Uterus (tissue), 4 donors: ENCODE data around the gene PFDN5. TPM values are rescaled to one million over a fixed set of nuclear protein-coding genes. Genes with fewer than 3 reads are reported as not detected.

Experiments
- DNase-seq, 2 donors: peaks; one replicate each; pipeline ENCODE4 v3.0.0-alpha.2; 2019 to 2020
- H3K27ac ChIP-seq, 2 donors: fragments of 200-600 bp; sonication (generic); 1 replicate in 1 of 2; 2 replicates in 1 of 2; pipeline ENCODE4 v1.5.1; 2016 to 2018
- H3K27me3 ChIP-seq, 2 donors: fragments of 200-600 bp; sonication (generic); one replicate each; pipeline ENCODE4 v1.5.1; 2018 to 2019; ENCODE audit warnings: control low read depth in 1 of 2
- H3K36me3 ChIP-seq, 2 donors: fragments of 200-600 bp; sonication (generic); one replicate each; pipeline ENCODE4 v1.5.1; 2019; ENCODE audit warnings: control low read depth in 1 of 2
- H3K4me1 ChIP-seq, 2 donors: fragments of 200-600 bp; sonication (generic); one replicate each; pipeline ENCODE4 v1.5.1; 2018 to 2019; ENCODE audit warnings: control low read depth in 1 of 2
- H3K4me3 ChIP-seq, 2 donors: fragments of 200-600 bp; sonication (generic); 1 replicate in 1 of 2; 2 replicates in 1 of 2; pipeline ENCODE4 v1.5.1; 2018 to 2019; ENCODE audit warnings: mild to moderate bottlenecking in 1 of 2
- H3K9me3 ChIP-seq, 2 donors: fragments of 200-600 bp; sonication (generic); one replicate each; pipeline ENCODE4 v1.5.1; 2019; ENCODE audit warnings: control low read depth in 1 of 2
- CTCF ChIP-seq, 4 experiments: fragments of 200-600 bp in 2 of 4; fragments of 450-650 bp in 2 of 4; sonication (generic) in 2 of 4; IDR thresholded peaks; one replicate each; pipeline ENCODE4 v1.5.1; 2016 to 2019; ENCODE audit warnings: antibody characterized with exemption in 4 of 4, mild to moderate bottlenecking in 2 of 4, moderate library complexity in 1 of 4
- POLR2A ChIP-seq, 2 donors: fragments of 450-650 bp; IDR thresholded peaks; one replicate each; pipeline ENCODE4 v1.6.1; 2016; ENCODE audit warnings: antibody characterized with exemption in 2 of 2, mild to moderate bottlenecking in 1 of 2, moderate library complexity in 1 of 2
- intact Hi-C: fragments of 100-400 bp; cut with DNase I; formaldehyde crosslinking; loops from one replicate; pipeline ENCODE4 v1.15.1; 2023; ENCODE audit warnings: low total_unique reads
- total RNA-seq, 4 donors: library from RNA; depleted of rRNA in 3 of 4; stranded (reverse); fragments of >200 nt in 3 of 4; gene quantifications; one replicate each; pipeline versions ENCODE4 v1.1.0 to v1.2.4, GENCODE V29; 2014 to 2023
- donor health status: DM: yes; HTN: yes; CAD: no.

Gene PFDN5
- total RNA-seq, 4 donors from 2014 or later: 347 to 1,573 (median 972) TPM

DNA sequence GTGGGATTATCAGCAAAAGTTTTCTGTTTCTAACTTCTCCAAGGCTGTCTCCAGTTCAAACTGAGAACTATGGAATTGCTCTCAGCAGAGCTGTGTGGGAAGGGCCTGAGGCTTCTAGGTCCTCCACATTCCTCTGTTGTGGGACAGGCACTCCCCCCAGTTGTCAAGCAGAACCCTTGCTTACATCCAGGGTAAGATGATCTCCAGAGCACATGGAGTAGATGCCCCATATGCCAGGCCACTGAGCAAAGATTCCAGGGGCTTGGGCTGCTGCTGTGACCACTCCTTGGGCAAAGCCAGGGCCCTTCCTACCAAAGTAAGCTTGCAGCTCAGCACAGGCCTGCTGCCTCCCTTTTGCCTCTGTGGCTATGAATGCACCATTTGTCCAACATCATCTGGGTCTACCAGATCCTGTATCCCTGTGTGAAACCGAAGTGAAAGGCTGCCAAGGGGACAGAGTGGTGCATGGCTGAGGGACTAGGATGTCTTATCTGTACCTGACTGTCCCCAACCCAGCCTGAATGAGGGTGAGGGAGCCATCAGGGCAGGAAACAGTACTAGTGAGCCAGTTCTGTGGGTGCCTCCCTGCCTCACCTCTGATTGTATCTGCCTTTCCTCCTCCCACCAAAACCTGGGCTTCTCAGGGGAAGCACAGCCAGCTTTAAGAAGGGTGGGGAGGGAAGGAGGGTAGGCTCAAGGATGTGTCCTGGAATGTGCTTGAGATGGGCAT, 40.4 kb upstream of the PFDN5 start:
- Histone ChIP-seq H3K9me3 (no peaks in the 10 kb centered on the region), H3K27me3 (no peaks in the 10 kb centered on the region), H3K4me1 (peaks cover 0 to 17% of the 10 kb centered on the region in 2 donors), H3K27ac (no peak overlapping the region), H3K4me3 (no peak overlapping the region), H3K36me3 (no peaks in the 10 kb centered on the region)
- intact Hi-C loops: loop anchor here (5.0 kb wide), 1 partner anchor 38 kb away; no protein-coding TSS in a partner anchor
- no peak for DNase-seq
- TF ChIP-seq CTCF (IDR thresholded peaks at IDR 0.05) (no peak), POLR2A (IDR thresholded peaks at IDR 0.05) (no peak)

DNA sequence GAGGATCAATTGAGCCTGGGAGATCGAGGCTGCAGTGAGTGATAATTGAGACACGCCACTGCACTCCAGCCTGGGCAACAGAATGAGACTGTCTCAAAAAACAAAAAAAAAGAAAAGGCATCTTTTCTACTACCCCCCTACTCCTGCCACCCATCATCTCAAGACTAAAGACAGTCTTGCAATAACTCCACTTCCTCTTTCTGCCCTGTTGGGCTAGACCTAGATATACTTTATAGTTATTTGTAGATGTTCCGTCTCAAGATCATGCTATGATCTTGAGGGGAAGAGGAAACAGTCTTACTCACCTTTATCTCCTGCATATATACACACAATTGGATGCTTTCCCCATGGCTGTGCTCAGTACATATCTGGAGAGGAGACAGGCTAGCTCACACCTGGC, 39.3 kb upstream of the PFDN5 start:
- intact Hi-C loops: no loop called here
- H3K27me3 ChIP-seq: no peaks in the 10 kb centered on the region
- TF ChIP-seq POLR2A (IDR thresholded peaks at IDR 0.05) (no peak), CTCF (IDR thresholded peaks at IDR 0.05) (no peak)

GRCh38 chr12:53258541-53259539, 36.5 kb upstream of the PFDN5 start:
- no peak overlapping the region for H3K27ac ChIP-seq
- intact Hi-C loops: no loop called here

More for the DNA sequence above, 39.3 kb upstream of the PFDN5 start:
- Histone ChIP-seq H3K36me3 (no peaks in the 10 kb centered on the region), H3K9me3 (no peaks in the 10 kb centered on the region), H3K4me3 (no peak overlapping the region), H3K27ac (no peak overlapping the region), H3K4me1 (peaks cover 0 to 17% of the 10 kb centered on the region in 2 donors)
- no peak for DNase-seq

DNA sequence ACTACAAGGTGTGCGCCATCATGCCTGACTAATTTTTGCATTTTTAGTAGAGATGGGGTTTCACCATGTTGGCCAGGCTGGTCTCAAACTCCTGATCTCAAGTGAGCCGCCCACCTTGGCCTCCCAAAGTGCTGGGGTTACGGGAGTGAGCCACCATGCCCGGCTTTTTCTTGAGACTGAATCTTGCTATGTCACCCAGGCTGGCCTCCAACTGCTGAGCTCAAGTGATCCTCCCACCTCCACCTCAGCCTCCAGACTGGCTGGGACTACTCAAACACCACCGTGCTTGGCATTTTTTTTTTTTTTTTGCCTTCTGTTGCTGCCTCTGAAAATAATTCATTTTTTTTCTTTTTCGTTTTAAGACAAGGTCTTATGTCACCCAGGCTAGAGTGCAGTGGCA, 35.5 kb upstream of the PFDN5 start:
- Histone ChIP-seq H3K9me3 (no peaks in the 10 kb centered on the region), H3K27me3 (no peaks in the 10 kb centered on the region), H3K4me1 (no peaks in the 10 kb centered on the region), H3K4me3 (no peak overlapping the region), H3K36me3 (no peaks in the 10 kb centered on the region), H3K27ac (no peak overlapping the region)
- intact Hi-C loops: no loop called here
- DNase-seq: no peak
- no peak for TF ChIP-seq POLR2A (IDR thresholded peaks at IDR 0.05)
- TF ChIP-seq CTCF (IDR thresholded peaks at IDR 0.05): no peak

More at GRCh38 chr12:53258541-53259539, 36.5 kb upstream of the PFDN5 start:
- TF ChIP-seq CTCF (IDR thresholded peaks at IDR 0.05) (no peak), POLR2A (IDR thresholded peaks at IDR 0.05) (no peak)
- Histone ChIP-seq H3K4me3 (no peak overlapping the region), H3K36me3 (no peaks in the 10 kb centered on the region), H3K4me1 (peaks cover 0 to 1% of the 10 kb centered on the region in 2 donors), H3K9me3 (no peaks in the 10 kb centered on the region), H3K27me3 (no peaks in the 10 kb centered on the region)
- no peak for DNase-seq
